ENCODE data around the gene PARD3B. TPM values are rescaled to one million over a fixed set of nuclear protein-coding genes. Genes with fewer than 3 reads are reported as not detected.

PARD3B gene
- total RNA-seq, 1 experiment from 2014 or later = 10.1 TPM

DNA sequence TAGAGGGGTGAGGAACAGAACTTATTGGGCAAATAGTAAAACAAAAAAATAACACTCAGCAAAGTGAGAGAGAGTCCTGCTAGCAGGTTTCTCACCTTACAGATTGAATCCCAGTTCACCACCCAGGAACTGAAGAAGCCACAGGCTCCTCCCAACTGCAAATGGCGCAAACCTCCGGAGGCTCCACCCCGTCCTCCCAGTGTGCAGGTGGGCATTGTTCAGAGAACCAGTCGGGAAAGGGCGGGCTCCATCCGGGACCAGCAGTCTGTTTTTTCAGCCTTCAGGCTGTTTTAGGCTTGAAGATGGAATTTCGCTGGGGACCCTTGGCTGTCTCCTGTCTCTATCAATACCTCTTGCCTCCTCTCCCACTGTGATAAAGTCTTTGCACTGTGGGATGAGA is 317.5 kb downstream of the PARD3B start:
- Mint-ChIP-seq H3K36me3 (ENCODE audit: insufficient read depth, unreplicated experiment) (no peaks in the 10 kb centered on the region), H3K27ac (ENCODE audit: unreplicated experiment) (no peak overlapping the region), H3K4me3 (ENCODE audit: low read depth, unreplicated experiment) (no peak overlapping the region), H3K27me3 (ENCODE audit: unreplicated experiment) (no peaks in the 10 kb centered on the region), H3K9me3 (ENCODE audit: low read depth, unreplicated experiment) (no peaks in the 10 kb centered on the region), H3K4me1 (ENCODE audit: low read depth, unreplicated experiment) (no peaks in the 10 kb centered on the region)
- intact Hi-C loops (cut with micrococcal nuclease; ENCODE audit: unreplicated experiment) = no loop called here
- TF ChIP-seq, protein P1, sequence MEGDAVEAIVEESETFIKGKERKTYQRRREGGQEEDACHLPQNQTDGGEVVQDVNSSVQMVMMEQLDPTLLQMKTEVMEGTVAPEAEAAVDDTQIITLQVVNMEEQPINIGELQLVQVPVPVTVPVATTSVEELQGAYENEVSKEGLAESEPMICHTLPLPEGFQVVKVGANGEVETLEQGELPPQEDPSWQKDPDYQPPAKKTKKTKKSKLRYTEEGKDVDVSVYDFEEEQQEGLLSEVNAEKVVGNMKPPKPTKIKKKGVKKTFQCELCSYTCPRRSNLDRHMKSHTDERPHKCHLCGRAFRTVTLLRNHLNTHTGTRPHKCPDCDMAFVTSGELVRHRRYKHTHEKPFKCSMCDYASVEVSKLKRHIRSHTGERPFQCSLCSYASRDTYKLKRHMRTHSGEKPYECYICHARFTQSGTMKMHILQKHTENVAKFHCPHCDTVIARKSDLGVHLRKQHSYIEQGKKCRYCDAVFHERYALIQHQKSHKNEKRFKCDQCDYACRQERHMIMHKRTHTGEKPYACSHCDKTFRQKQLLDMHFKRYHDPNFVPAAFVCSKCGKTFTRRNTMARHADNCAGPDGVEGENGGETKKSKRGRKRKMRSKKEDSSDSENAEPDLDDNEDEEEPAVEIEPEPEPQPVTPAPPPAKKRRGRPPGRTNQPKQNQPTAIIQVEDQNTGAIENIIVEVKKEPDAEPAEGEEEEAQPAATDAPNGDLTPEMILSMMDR (IDR thresholded peaks at IDR 0.05; ENCODE audit: unreplicated experiment) = no peak
- no TSS peak for BruUV-seq (replicated peaks)
- CTCF ChIA-PET = no interaction called here
- DNase-seq = no peak

DNA sequence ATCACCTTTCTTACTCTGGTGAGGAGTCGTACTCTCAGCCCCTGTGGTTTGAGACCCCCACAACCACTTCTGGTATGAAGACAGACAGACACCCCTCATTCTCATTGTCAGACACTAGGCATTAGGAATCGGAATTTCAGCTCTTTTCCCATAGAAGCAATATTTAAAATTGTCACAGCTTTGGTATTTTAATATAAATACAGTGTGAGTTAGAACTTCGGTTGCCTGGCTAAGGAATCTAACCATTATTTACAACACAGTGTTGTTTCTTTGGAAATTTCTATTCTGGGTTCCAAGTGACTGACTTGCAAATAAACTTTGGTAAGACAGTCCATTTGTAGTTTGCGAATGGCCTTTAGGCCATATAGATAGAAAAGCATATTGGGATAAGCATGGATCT is 318.1 kb downstream of the PARD3B start:
- no peaks in the 10 kb centered on the region for H3K36me3 Mint-ChIP-seq (ENCODE audit: insufficient read depth, unreplicated experiment)
- no peaks in the 10 kb centered on the region for H3K9me3 Mint-ChIP-seq (ENCODE audit: low read depth, unreplicated experiment)
- H3K27ac Mint-ChIP-seq (ENCODE audit: unreplicated experiment) = no peak overlapping the region
- DNase-seq = no peak
- TF ChIP-seq, protein P1 (IDR thresholded peaks at IDR 0.05; ENCODE audit: unreplicated experiment) = no peak
- BruUV-seq (replicated peaks) = no TSS peak
- H3K4me1 Mint-ChIP-seq (ENCODE audit: low read depth, unreplicated experiment) = no peaks in the 10 kb centered on the region
- no peaks in the 10 kb centered on the region for H3K27me3 Mint-ChIP-seq (ENCODE audit: unreplicated experiment)
- intact Hi-C loops (cut with micrococcal nuclease; ENCODE audit: unreplicated experiment) = no loop called here
- no peak overlapping the region for H3K4me3 Mint-ChIP-seq (ENCODE audit: low read depth, unreplicated experiment)
- CTCF ChIA-PET = no interaction called here

- Mint-ChIP-seq H3K4me3 (ENCODE audit: low read depth, unreplicated experiment) (no peak overlapping the region), H3K27ac (ENCODE audit: unreplicated experiment) (no peak overlapping the region), H3K4me1 (ENCODE audit: low read depth, unreplicated experiment) (no peaks in the 10 kb centered on the region), H3K9me3 (ENCODE audit: low read depth, unreplicated experiment) (no peaks in the 10 kb centered on the region), H3K36me3 (ENCODE audit: insufficient read depth, unreplicated experiment) (no peaks in the 10 kb centered on the region), H3K27me3 (ENCODE audit: unreplicated experiment) (no peaks in the 10 kb centered on the region)
- BruUV-seq (replicated peaks) = no TSS peak
- TF ChIP-seq, protein P1 (IDR thresholded peaks at IDR 0.05; ENCODE audit: unreplicated experiment) = no peak
- CTCF ChIA-PET = interaction anchor here (0.6 kb wide), 1 partner anchor 379 kb away, joined by 6 read pairs; no protein-coding TSS in a partner anchor
- intact Hi-C loops (cut with micrococcal nuclease; ENCODE audit: unreplicated experiment) = no loop called here
- no peak for DNase-seq
These were observed 324.0 kb downstream of the PARD3B start for GRCh38 chr2:204869132-204869823.

GRCh38 chr2:204870053-204870452 is 324.8 kb downstream of the PARD3B start:
- Mint-ChIP-seq H3K36me3 (ENCODE audit: insufficient read depth, unreplicated experiment) (no peaks in the 10 kb centered on the region), H3K27ac (ENCODE audit: unreplicated experiment) (no peak overlapping the region), H3K4me3 (ENCODE audit: low read depth, unreplicated experiment) (no peak overlapping the region), H3K9me3 (ENCODE audit: low read depth, unreplicated experiment) (no peaks in the 10 kb centered on the region), H3K27me3 (ENCODE audit: unreplicated experiment) (no peaks in the 10 kb centered on the region), H3K4me1 (ENCODE audit: low read depth, unreplicated experiment) (no peaks in the 10 kb centered on the region)
- no TSS peak for BruUV-seq (replicated peaks)
- intact Hi-C loops (cut with micrococcal nuclease; ENCODE audit: unreplicated experiment) = no loop called here
- TF ChIP-seq, protein P1 (IDR thresholded peaks at IDR 0.05; ENCODE audit: unreplicated experiment) = no peak
- no peak for DNase-seq
- CTCF ChIA-PET = interaction anchor here (0.6 kb wide), 1 partner anchor 12 kb away, joined by 3 read pairs; no protein-coding TSS in a partner anchor
